Adrenal gland (tissue), 5 donors: ENCODE data around the gene FDX2.

Source experiments
- POLR2A ChIP-seq, 2 donors: fragments of 450-650 bp; IDR thresholded peaks; one replicate each; pipeline ENCODE4 v1.6.1; 2017; ENCODE audit warnings: antibody characterized with exemption in 2 of 2, mild to moderate bottlenecking in 2 of 2, moderate library complexity in 1 of 2
- TF ChIP-seq, protein P1 (sequence below), 6 experiments: fragments of 450-650 bp in 4 of 6; fragments of 200-600 bp in 2 of 6; sonication (generic) in 1 of 6; IDR thresholded peaks; 1 replicate in 5 of 6; 2 replicates in 1 of 6; pipeline versions ENCODE4 v1.5.1 to v1.8.0; 2016 to 2021; ENCODE audit warnings: antibody characterized with exemption in 6 of 6, mild to moderate bottlenecking in 2 of 6, moderate library complexity in 1 of 6
- donor health status: DM: no; HTN: no; CAD: no.

DNA sequence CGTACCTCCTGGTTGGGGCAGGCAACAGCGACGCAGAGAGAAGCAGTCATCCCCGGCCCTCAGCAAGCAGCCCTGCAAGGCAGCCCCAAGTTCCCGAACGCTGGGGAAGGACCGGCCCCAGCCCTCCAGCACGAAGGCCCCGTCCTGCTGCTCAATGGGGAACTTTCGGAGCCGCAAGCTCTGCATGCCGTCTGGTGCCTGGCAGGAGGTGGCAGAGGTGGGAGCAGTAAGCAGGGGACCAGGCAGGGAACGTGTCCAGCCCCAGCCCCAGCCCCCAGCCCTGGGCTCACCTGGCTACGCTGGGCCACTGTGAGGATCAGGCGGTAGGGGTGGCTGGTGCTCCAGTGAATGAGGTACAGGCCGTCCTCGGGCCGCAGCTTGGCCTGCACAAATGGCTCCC, 46.4 kb upstream of the FDX2 start:
- TF ChIP-seq, protein P1, sequence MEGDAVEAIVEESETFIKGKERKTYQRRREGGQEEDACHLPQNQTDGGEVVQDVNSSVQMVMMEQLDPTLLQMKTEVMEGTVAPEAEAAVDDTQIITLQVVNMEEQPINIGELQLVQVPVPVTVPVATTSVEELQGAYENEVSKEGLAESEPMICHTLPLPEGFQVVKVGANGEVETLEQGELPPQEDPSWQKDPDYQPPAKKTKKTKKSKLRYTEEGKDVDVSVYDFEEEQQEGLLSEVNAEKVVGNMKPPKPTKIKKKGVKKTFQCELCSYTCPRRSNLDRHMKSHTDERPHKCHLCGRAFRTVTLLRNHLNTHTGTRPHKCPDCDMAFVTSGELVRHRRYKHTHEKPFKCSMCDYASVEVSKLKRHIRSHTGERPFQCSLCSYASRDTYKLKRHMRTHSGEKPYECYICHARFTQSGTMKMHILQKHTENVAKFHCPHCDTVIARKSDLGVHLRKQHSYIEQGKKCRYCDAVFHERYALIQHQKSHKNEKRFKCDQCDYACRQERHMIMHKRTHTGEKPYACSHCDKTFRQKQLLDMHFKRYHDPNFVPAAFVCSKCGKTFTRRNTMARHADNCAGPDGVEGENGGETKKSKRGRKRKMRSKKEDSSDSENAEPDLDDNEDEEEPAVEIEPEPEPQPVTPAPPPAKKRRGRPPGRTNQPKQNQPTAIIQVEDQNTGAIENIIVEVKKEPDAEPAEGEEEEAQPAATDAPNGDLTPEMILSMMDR (IDR thresholded peaks at IDR 0.05), result no peak
- no peak for TF ChIP-seq POLR2A (IDR thresholded peaks at IDR 0.05)
